HuH-7.5 (cell line): ENCODE results near the gene TP53TG3.
"Not testable (repeated sequence)": the region's sequence is repeated elsewhere in the genome, so short reads cannot be mapped to it uniquely, and the experiment has no call there.

Experiments
- DNase-seq: peaks from one replicate; pipeline ENCODE4 v3.0.0; 2011; ENCODE audit warnings: low spot score

Gene TP53TG3

GRCh38 chr16:32676065-32676464 lies at the start of gene TP53TG3:
Gene TP53TG3, minus strand, starts transcription at chr16:32676165. Its CDS starts 68 bp downstream, at chr16:32676097.
- DNase-seq: not testable (repeated sequence)

- not testable (repeated sequence) for DNase-seq
Measured at GRCh38 chr16:32650876-32651275, 25.1 kb downstream of the TP53TG3 start.

- DNase-seq: not testable (repeated sequence)
Measured at GRCh38 chr16:32647562-32647961, 28.4 kb downstream of the TP53TG3 start.

GRCh38 chr16:32646780-32647179 lies 29.2 kb downstream of the TP53TG3 start:
- not testable (repeated sequence) for DNase-seq

GRCh38 chr16:32646177-32646576 lies 29.8 kb downstream of the TP53TG3 start:
- DNase-seq: not testable (repeated sequence)

- DNase-seq: not testable (repeated sequence)
Measured at GRCh38 chr16:32645278-32645908, 30.6 kb downstream of the TP53TG3 start.

GRCh38 chr16:32644715-32645114 lies 31.2 kb downstream of the TP53TG3 start:
- not testable (repeated sequence) for DNase-seq

- DNase-seq: not testable (repeated sequence)
Measured at GRCh38 chr16:32637614-32638013, 38.4 kb downstream of the TP53TG3 start.

GRCh38 chr16:32632096-32632495 lies 43.9 kb downstream of the TP53TG3 start:
- DNase-seq: not testable (repeated sequence)
